ENCODE results near the gene GLOD4. TPM values are rescaled to one million over a fixed set of nuclear protein-coding genes. Genes with fewer than 3 reads are reported as not detected.

The GLOD4 gene
- total and polyA plus RNA-seq, 10 of the 15 experiments (the other 5 are each of a cell fraction or from before 2014, with no cell fraction given) = 40.8 to 107 (median 81.2) TPM

DNA sequence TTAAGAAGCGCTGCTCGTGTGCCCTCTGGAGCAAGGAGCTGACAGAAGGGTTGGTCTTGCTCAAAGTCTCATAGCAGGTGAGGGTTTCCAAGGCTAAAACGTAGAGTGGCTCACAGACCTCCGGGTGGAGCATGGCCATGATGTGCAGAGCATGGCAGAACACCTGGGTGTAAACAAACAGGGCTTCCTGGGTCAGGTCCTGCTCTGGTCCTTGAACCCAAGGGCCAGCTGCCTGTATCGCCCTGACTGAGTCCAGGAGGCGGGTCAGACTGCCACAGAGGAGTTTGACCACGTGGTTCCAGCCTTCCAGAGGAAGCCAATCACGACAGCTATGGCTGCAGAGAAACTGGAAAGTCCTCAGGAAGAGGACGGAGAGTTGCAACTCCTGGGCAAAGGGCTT is 37.1 kb downstream of the GLOD4 start:
- RAD21 ChIA-PET (ENCODE audit: unreplicated experiment) = no interaction called here
- POLR2A ChIA-PET = no interaction called here
- in situ Hi-C loops (cut with MboI) = no loop called here

DNA sequence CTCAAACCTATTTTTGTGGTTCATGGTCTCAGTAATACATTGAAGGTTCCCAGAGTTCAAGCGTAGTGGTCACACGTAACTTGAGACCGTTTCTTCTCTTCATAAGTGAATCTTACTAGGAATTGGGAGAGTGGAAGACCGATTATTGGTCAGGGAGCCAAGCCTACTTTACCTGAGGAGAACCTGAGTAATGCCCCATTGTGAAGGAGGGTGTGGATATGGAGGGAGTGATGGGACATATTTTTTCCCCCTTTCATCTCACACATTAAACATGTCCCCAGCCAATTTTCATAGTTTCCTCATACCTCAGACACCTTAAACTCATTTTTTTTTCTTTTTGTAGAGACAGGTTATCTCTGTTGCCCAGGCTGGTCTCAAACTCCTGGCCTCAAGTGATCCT is 38.9 kb downstream of the GLOD4 start:
- 87% methylated on average over 4 of the region's 4 CpGs for WGBS (ENCODE audit: insufficient coverage, insufficient replicate concordance, low lambda C conversion rate, missing lambda C conversion rate)
- ChIA-PET SMC1A (ENCODE audit: uncharacterized antibody, unreplicated experiment) (interaction anchor here (0.6 to 0.7 kb wide), 2 partner anchors 21 to 306 kb away, joined by 3 read pairs; no protein-coding TSS in a partner anchor), POLR2A (interaction anchor here (0.6 kb wide), 1 partner anchor 147 kb away, joined by 3 read pairs; no protein-coding TSS in a partner anchor), RAD21 (ENCODE audit: unreplicated experiment) (no interaction called here), CTCF (no interaction called here)
- Histone ChIP-seq H3K9ac (ENCODE audit: control insufficient read depth, insufficient read depth, low read length) (no peak overlapping the region), H3K4me2 (ENCODE audit: control insufficient read depth, insufficient read depth) (no peak overlapping the region), H4K20me1 (ENCODE audit: control insufficient read depth, insufficient read depth) (no peaks in the 10 kb centered on the region), H3K79me2 (ENCODE audit: control insufficient read depth, insufficient read depth, low read length) (peaks cover 13% of the 10 kb centered on the region), H3K4me1 (ENCODE audit: control insufficient read depth, insufficient read depth, low read length) (peaks cover 13% of the 10 kb centered on the region), H3K27me3 (replicated peaks in 1 of 2; ENCODE audit: control insufficient read depth in 2 of 2, insufficient read depth in 2 of 2, low read length in 1 of 2) (no peaks in the 10 kb centered on the region), H3K9me3 (replicated peaks; ENCODE audit: control insufficient read depth, insufficient read depth, low read length) (no peaks in the 10 kb centered on the region; the same call in 2 of the 3 replicates), H3K36me3 (ENCODE audit: control insufficient read depth in 2 of 2, insufficient read depth in 2 of 2, low read length in 1 of 2) (peaks cover 32 to 44% of the 10 kb centered on the region in 2 experiments), H3K27ac (ENCODE audit: control insufficient read depth, insufficient read depth) (no peak overlapping the region), H3K4me3 (no peak overlapping the region), H2AFZ (ENCODE audit: control insufficient read depth, low read depth, low read length) (no peak overlapping the region)
- ATAC-seq (no peak), FAIRE-seq (no peak), DNase-seq (ENCODE audit: low read depth, low spot score) (no peak)
- intact Hi-C loops (cut with micrococcal nuclease; ENCODE audit: unreplicated experiment) = no loop called here
- no peak for TF ChIP-seq RELA (IDR thresholded peaks at IDR 0.05; ENCODE audit: borderline replicate concordance, partially characterized antibody)
- TF ChIP-seq FOS (IDR thresholded peaks at IDR 0.05; ENCODE audit: borderline replicate concordance, extremely low read depth, insufficient read length) = no peak
- TF ChIP-seq, protein P1, sequence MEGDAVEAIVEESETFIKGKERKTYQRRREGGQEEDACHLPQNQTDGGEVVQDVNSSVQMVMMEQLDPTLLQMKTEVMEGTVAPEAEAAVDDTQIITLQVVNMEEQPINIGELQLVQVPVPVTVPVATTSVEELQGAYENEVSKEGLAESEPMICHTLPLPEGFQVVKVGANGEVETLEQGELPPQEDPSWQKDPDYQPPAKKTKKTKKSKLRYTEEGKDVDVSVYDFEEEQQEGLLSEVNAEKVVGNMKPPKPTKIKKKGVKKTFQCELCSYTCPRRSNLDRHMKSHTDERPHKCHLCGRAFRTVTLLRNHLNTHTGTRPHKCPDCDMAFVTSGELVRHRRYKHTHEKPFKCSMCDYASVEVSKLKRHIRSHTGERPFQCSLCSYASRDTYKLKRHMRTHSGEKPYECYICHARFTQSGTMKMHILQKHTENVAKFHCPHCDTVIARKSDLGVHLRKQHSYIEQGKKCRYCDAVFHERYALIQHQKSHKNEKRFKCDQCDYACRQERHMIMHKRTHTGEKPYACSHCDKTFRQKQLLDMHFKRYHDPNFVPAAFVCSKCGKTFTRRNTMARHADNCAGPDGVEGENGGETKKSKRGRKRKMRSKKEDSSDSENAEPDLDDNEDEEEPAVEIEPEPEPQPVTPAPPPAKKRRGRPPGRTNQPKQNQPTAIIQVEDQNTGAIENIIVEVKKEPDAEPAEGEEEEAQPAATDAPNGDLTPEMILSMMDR (IDR thresholded peaks at IDR 0.05 in 2 of 3, conservative IDR thresholded peaks at IDR 0.05 in 1 of 3; ENCODE audit: control insufficient read depth in 2 of 3, extremely low read depth in 1 of 3, insufficient read depth in 1 of 3, low read depth in 3 of 3, low read length in 3 of 3) = no peak
- no peak for TF ChIP-seq RAD21 (IDR thresholded peaks at IDR 0.05; ENCODE audit: insufficient read depth, low read depth, low read length)
- no TSS peak for BruUV-seq (replicated peaks)
- in situ Hi-C loops (cut with MboI) = no loop called here

More for the DNA sequence above, 37.1 kb downstream of the GLOD4 start:
- Histone ChIP-seq H3K4me3 (no peak overlapping the region), H3K36me3 (ENCODE audit: control insufficient read depth in 2 of 2, insufficient read depth in 2 of 2, low read length in 1 of 2) (peaks cover 32 to 46% of the 10 kb centered on the region in 2 experiments), H2AFZ (ENCODE audit: control insufficient read depth, low read depth, low read length) (no peak overlapping the region), H3K27me3 (replicated peaks in 1 of 2; ENCODE audit: control insufficient read depth in 2 of 2, insufficient read depth in 2 of 2, low read length in 1 of 2) (no peaks in the 10 kb centered on the region), H3K4me1 (ENCODE audit: control insufficient read depth, insufficient read depth, low read length) (peaks cover 8% of the 10 kb centered on the region), H4K20me1 (ENCODE audit: control insufficient read depth, insufficient read depth) (no peaks in the 10 kb centered on the region), H3K79me2 (ENCODE audit: control insufficient read depth, insufficient read depth, low read length) (peaks cover 23% of the 10 kb centered on the region), H3K9ac (ENCODE audit: control insufficient read depth, insufficient read depth, low read length) (no peak overlapping the region), H3K27ac (ENCODE audit: control insufficient read depth, insufficient read depth) (no peak overlapping the region), H3K4me2 (ENCODE audit: control insufficient read depth, insufficient read depth) (no peak overlapping the region), H3K9me3 (replicated peaks; ENCODE audit: control insufficient read depth, insufficient read depth, low read length) (peaks cover 3% of the 10 kb centered on the region; the same call in 1 of the 3 replicates)
- intact Hi-C loops (cut with micrococcal nuclease; ENCODE audit: unreplicated experiment) = no loop called here
- ChIA-PET CTCF (interaction anchor here (1.1 kb wide), 1 partner anchor 14 kb away, joined by 3 read pairs; no protein-coding TSS in a partner anchor), SMC1A (ENCODE audit: uncharacterized antibody, unreplicated experiment) (no interaction called here)
- TF ChIP-seq NR2C2 (IDR thresholded peaks at IDR 0.05; ENCODE audit: borderline replicate concordance, control insufficient read depth, insufficient read length, low read depth) = no peak
- no peak for TF ChIP-seq SMARCA5 (IDR thresholded peaks at IDR 0.05)
- TF ChIP-seq ZZZ3 (IDR thresholded peaks at IDR 0.05; ENCODE audit: control insufficient read depth, insufficient read length, low read depth) = no peak
- TF ChIP-seq BRCA1 (IDR thresholded peaks at IDR 0.05; ENCODE audit: low read depth, low read length) = no peak
- TF ChIP-seq STAT1 (conservative IDR thresholded peaks at IDR 0.05) = no peak
- no peak for TF ChIP-seq RUNX3 (IDR thresholded peaks at IDR 0.05; ENCODE audit: low read length)
- no peak for TF ChIP-seq BACH1 (IDR thresholded peaks at IDR 0.05; ENCODE audit: borderline replicate concordance)
- TF ChIP-seq PAX8 (IDR thresholded peaks at IDR 0.05) = no peak
- TF ChIP-seq MTA3 (IDR thresholded peaks at IDR 0.05; ENCODE audit: borderline replicate concordance, low read length) = no peak
- TF ChIP-seq KAT2A (conservative IDR thresholded peaks at IDR 0.05; ENCODE audit: control insufficient read depth, low read depth, low read length) = no peak
- TF ChIP-seq MYC (IDR thresholded peaks at IDR 0.05; ENCODE audit: insufficient read depth, insufficient read length, insufficient replicate concordance, low read length, severe bottlenecking) = no peak
- no peak for TF ChIP-seq MXI1 (IDR thresholded peaks at IDR 0.05; ENCODE audit: low read depth, low read length)
- TF ChIP-seq ZNF207 (IDR thresholded peaks at IDR 0.05; ENCODE audit: borderline replicate concordance) = no peak
- TF ChIP-seq SRF (IDR thresholded peaks at IDR 0.05; ENCODE audit: low read depth in 2 of 2, low read length in 2 of 2) = no peak
- no peak for TF ChIP-seq TARDBP (IDR thresholded peaks at IDR 0.05; ENCODE audit: borderline replicate concordance)
- TF ChIP-seq BCL11A (IDR thresholded peaks at IDR 0.05; ENCODE audit: low read depth, low read length) = no peak
- ATAC-seq (no peak), DNase-seq (ENCODE audit: low read depth, low spot score) (no peak), FAIRE-seq (no peak)
- BruUV-seq (replicated peaks) = no TSS peak
- 99% methylated on average over 9 of the region's 9 CpGs for WGBS (ENCODE audit: insufficient coverage, insufficient replicate concordance, low lambda C conversion rate, missing lambda C conversion rate)

All from GM12878 (cell line).